ENCODE results near the gene SDF2.

DNA sequence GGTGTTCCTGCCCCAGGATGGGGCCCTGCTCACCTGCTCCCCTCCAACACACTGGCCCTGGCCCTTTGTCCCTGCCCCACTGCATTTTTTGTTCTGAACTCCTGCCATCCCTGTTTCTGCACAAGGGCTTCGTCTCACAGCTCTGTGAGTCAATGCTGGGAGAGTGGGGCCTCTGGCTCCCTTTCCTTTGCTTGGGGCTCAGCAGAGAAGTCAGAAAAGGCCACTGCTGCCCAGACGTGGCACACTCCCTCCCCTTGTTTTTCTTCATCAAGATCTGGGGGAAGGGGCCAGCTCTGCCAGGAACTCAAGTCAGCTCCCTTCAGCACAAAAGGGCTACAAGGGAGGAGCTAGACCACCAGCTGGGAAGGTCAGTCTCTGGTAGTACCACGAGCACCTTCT lies 41.0 kb upstream of the SDF2 start:
- TF ChIP-seq POLR2AphosphoS5 (IDR thresholded peaks at IDR 0.05) (no peak), POLR2A (IDR thresholded peaks at IDR 0.05) (no peak), CTCF (IDR thresholded peaks at IDR 0.05 in 8 of 11, conservative IDR thresholded peaks at IDR 0.05 in 3 of 11) (no peak)
